ENCODE results near the gene CEACAM3.

CEACAM3 gene

GRCh38 chr19:41844601-41845000 is 48.2 kb downstream of the CEACAM3 start, which contains the start of gene LYPD4 (continued):
- TF ChIP-seq ZIC2 (tag by site-specific recombination; IDR thresholded peaks at IDR 0.05) (no peak), ZNF335 (tag by site-specific recombination; conservative IDR thresholded peaks at IDR 0.05) (no peak)

DNA sequence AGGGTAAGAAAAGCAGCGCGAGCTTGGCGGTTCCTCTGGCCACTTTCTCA is 48.4 kb downstream of the CEACAM3 start, which contains the start of gene DMRTC2:
Gene DMRTC2, plus strand, starts transcription at position 42 of the 50 bp plus-strand sequence. CDS start 2,387 bp downstream, outside the sequence.
- CTCF ChIA-PET: interaction anchor here (1.6 kb wide), 1 partner anchor 10 kb away, joined by 6 read pairs; no protein-coding TSS in a partner anchor
- H3K4me1 ChIP-seq (ENCODE audit: control insufficient read depth, insufficient read depth, low read length): no peaks in the 10 kb centered on the region
- POLR2A ChIA-PET: interaction anchor here (3.1 kb wide), 1 partner anchor 15 kb away, joined by 15 read pairs; the partner anchor contains the start of gene RPS19
- no peaks in the 10 kb centered on the region for H3K9me3 ChIP-seq (ENCODE audit: control insufficient read depth, insufficient read depth, low read depth, low read length)
- no peak within 1 kb of the TSS for H3K4me3 ChIP-seq (ENCODE audit: low read depth, low read length)
- no peaks in the 10 kb centered on the region for H3K36me3 ChIP-seq (ENCODE audit: control insufficient read depth in 2 of 2, insufficient read depth in 1 of 2, low read length in 2 of 2)
- H3K27ac ChIP-seq (ENCODE audit: extremely low read depth, low read depth, low read length): no peak within 1 kb of the TSS
- TF ChIP-seq KLF10 (tag by site-specific recombination; IDR thresholded peaks at IDR 0.05) (no peak), ZNF23 (tag by site-specific recombination; IDR thresholded peaks at IDR 0.05; ENCODE audit: borderline replicate concordance) (no peak), ZNF704 (tag by site-specific recombination; IDR thresholded peaks at IDR 0.05) (no peak), ZNF138 (tag by site-specific recombination; IDR thresholded peaks at IDR 0.05; ENCODE audit: borderline replicate concordance) (no peak), FEZF1 (tag by site-specific recombination; IDR thresholded peaks at IDR 0.05) (no peak), SCRT2 (tag by site-specific recombination; IDR thresholded peaks at IDR 0.05) (no peak), ZNF561 (tag by site-specific recombination; IDR thresholded peaks at IDR 0.05; ENCODE audit: borderline replicate concordance) (no peak), ZNF660 (tag by site-specific recombination; IDR thresholded peaks at IDR 0.05) (no peak), ZNF394 (tag by site-specific recombination; IDR thresholded peaks at IDR 0.05; ENCODE audit: borderline replicate concordance) (no peak), ZNF324 (tag by site-specific recombination; IDR thresholded peaks at IDR 0.05) (no peak), ZNF707 (tag by site-specific recombination; IDR thresholded peaks at IDR 0.05) (no peak), WT1 (tag by site-specific recombination; IDR thresholded peaks at IDR 0.05) (no peak), ZNF184 (tag by site-specific recombination; IDR thresholded peaks at IDR 0.05) (no peak), ZNF350 (tag by site-specific recombination; IDR thresholded peaks at IDR 0.05) (no peak), YY2 (tag by site-specific recombination; IDR thresholded peaks at IDR 0.05) (no peak), ZNF747 (tag by site-specific recombination; IDR thresholded peaks at IDR 0.05) (no peak), ZNF785 (tag by site-specific recombination; IDR thresholded peaks at IDR 0.05) (no peak), ZNF830 (tag by site-specific recombination; IDR thresholded peaks at IDR 0.05; ENCODE audit: low read depth) (no peak)
- TF ChIP-seq, protein P1, sequence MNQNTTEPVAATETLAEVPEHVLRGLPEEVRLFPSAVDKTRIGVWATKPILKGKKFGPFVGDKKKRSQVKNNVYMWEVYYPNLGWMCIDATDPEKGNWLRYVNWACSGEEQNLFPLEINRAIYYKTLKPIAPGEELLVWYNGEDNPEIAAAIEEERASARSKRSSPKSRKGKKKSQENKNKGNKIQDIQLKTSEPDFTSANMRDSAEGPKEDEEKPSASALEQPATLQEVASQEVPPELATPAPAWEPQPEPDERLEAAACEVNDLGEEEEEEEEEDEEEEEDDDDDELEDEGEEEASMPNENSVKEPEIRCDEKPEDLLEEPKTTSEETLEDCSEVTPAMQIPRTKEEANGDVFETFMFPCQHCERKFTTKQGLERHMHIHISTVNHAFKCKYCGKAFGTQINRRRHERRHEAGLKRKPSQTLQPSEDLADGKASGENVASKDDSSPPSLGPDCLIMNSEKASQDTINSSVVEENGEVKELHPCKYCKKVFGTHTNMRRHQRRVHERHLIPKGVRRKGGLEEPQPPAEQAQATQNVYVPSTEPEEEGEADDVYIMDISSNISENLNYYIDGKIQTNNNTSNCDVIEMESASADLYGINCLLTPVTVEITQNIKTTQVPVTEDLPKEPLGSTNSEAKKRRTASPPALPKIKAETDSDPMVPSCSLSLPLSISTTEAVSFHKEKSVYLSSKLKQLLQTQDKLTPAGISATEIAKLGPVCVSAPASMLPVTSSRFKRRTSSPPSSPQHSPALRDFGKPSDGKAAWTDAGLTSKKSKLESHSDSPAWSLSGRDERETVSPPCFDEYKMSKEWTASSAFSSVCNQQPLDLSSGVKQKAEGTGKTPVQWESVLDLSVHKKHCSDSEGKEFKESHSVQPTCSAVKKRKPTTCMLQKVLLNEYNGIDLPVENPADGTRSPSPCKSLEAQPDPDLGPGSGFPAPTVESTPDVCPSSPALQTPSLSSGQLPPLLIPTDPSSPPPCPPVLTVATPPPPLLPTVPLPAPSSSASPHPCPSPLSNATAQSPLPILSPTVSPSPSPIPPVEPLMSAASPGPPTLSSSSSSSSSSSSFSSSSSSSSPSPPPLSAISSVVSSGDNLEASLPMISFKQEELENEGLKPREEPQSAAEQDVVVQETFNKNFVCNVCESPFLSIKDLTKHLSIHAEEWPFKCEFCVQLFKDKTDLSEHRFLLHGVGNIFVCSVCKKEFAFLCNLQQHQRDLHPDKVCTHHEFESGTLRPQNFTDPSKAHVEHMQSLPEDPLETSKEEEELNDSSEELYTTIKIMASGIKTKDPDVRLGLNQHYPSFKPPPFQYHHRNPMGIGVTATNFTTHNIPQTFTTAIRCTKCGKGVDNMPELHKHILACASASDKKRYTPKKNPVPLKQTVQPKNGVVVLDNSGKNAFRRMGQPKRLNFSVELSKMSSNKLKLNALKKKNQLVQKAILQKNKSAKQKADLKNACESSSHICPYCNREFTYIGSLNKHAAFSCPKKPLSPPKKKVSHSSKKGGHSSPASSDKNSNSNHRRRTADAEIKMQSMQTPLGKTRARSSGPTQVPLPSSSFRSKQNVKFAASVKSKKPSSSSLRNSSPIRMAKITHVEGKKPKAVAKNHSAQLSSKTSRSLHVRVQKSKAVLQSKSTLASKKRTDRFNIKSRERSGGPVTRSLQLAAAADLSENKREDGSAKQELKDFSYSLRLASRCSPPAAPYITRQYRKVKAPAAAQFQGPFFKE (tag by site-specific recombination; IDR thresholded peaks at IDR 0.05; ENCODE audit: borderline replicate concordance): no peak
- TF ChIP-seq, protein P2, sequence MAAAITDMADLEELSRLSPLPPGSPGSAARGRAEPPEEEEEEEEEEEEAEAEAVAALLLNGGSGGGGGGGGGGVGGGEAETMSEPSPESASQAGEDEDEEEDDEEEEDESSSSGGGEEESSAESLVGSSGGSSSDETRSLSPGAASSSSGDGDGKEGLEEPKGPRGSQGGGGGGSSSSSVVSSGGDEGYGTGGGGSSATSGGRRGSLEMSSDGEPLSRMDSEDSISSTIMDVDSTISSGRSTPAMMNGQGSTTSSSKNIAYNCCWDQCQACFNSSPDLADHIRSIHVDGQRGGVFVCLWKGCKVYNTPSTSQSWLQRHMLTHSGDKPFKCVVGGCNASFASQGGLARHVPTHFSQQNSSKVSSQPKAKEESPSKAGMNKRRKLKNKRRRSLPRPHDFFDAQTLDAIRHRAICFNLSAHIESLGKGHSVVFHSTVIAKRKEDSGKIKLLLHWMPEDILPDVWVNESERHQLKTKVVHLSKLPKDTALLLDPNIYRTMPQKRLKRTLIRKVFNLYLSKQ (tag by site-specific recombination; IDR thresholded peaks at IDR 0.05; ENCODE audit: borderline replicate concordance): no peak
